Measurements from ENCODE around the gene ATP6V1G2. TPM values are rescaled to one million over a fixed set of nuclear protein-coding genes. Genes with fewer than 3 reads are reported as not detected.

The ATP6V1G2 gene
- total and polyA plus RNA-seq, 12 donors = 0.88 to 2.5 (median 2.0) TPM

GRCh38 chr6:31531162-31531561 is 15.2 kb downstream of the ATP6V1G2 start:
- ATAC-seq (no peak), DNase-seq (no peak)
- H3K4me3 ChIP-seq = no peak overlapping the region
- TF ChIP-seq CTCF (IDR thresholded peaks at IDR 0.05) = no peak
- peaks cover 4 to 69% (median 57%) of the 10 kb centered on the region in 9 donors for H3K36me3 ChIP-seq
- intact Hi-C loops (cut with DNase I) = loop anchor here in 1 of 10 donors (5.0 kb wide), 1 partner anchor 34 kb away; the partner anchor contains the start of gene MICB
- H3K27ac ChIP-seq = no peak overlapping the region
- H3K4me1 ChIP-seq = peaks cover 0 to 21% (median 3%) of the 10 kb centered on the region in 9 donors
- 87 to 90% methylated on average over 7 of the region's 7 CpGs for WGBS, 2 donors
- no peaks in the 10 kb centered on the region for H3K9me3 ChIP-seq
- H3K27me3 ChIP-seq = no peaks in the 10 kb centered on the region

- no peak for ATAC-seq
- Histone ChIP-seq H3K4me3 (no peak overlapping the region), H3K9me3 (no peaks in the 10 kb centered on the region), H3K27ac (no peak overlapping the region), H3K27me3 (no peaks in the 10 kb centered on the region), H3K36me3 (peaks cover 4 to 64% (median 52%) of the 10 kb centered on the region in 9 donors), H3K4me1 (peaks cover 0 to 22% (median 3%) of the 10 kb centered on the region in 9 donors)
- no peak for DNase-seq
- 57 to 65% methylated on average over 6 of the region's 6 CpGs for WGBS, 2 donors
- TF ChIP-seq CTCF (IDR thresholded peaks at IDR 0.05) = no peak
- intact Hi-C loops (cut with DNase I) = loop anchor here in 1 of 10 donors (5.0 kb wide), 1 partner anchor 33 kb away; the partner anchor contains the start of gene MICB
These were observed 15.7 kb downstream of the ATP6V1G2 start for GRCh38 chr6:31530659-31531058.

GRCh38 chr6:31529329-31530150 is 16.9 kb downstream of the ATP6V1G2 start:
- DNase-seq (no peak), ATAC-seq (peak in 4 of 8 donors; percentile 6 to 23 (median 8))
- peaks cover 0 to 23% (median 3%) of the 10 kb centered on the region in 9 donors for H3K4me1 ChIP-seq
- H3K4me3 ChIP-seq = no peak overlapping the region
- 51 to 52% methylated on average over 12 of the region's 12 CpGs for WGBS, 2 donors
- no peaks in the 10 kb centered on the region for H3K27me3 ChIP-seq
- TF ChIP-seq CTCF (IDR thresholded peaks at IDR 0.05) = no peak
- no peak overlapping the region for H3K27ac ChIP-seq
- H3K9me3 ChIP-seq = no peaks in the 10 kb centered on the region
- H3K36me3 ChIP-seq = peaks cover 3 to 53% (median 41%) of the 10 kb centered on the region in 9 donors
- intact Hi-C loops (cut with DNase I) = loop anchor here in 1 of 10 donors (5.0 kb wide), 1 partner anchor 32 kb away; the partner anchor contains the start of gene MICB

- no peak for DNase-seq
- H3K4me3 ChIP-seq = no peak within 1 kb of the TSS
- 61 to 68% methylated on average over 7 of the region's 7 CpGs for WGBS, 2 donors
- peaks cover 0 to 46% (median 36%) of the 10 kb centered on the region in 9 donors for H3K36me3 ChIP-seq
- no peak within 1 kb of the TSS for H3K27ac ChIP-seq
- TF ChIP-seq CTCF (IDR thresholded peaks at IDR 0.05) = no peak
- no peaks in the 10 kb centered on the region for H3K27me3 ChIP-seq
- intact Hi-C loops (cut with DNase I) = no loop called here
- H3K4me1 ChIP-seq = peaks cover 0 to 23% (median 3%) of the 10 kb centered on the region in 9 donors
- H3K9me3 ChIP-seq = no peaks in the 10 kb centered on the region
- peak in 4 of 8 donors; percentile 15 to 48 (median 36) for ATAC-seq
These were observed 17.5 kb downstream of the ATP6V1G2 start, which contains the start of gene MCCD1 for GRCh38 chr6:31528821-31529328. Gene MCCD1 (plus strand): TSS chr6:31528962. CDS start chr6:31529015, 53 bp downstream.
